ENCODE results near the gene POLD2.
A peak's percentile ranks its signal among the peaks of the same experiment; 100 is the strongest.

The POLD2 gene

DNA sequence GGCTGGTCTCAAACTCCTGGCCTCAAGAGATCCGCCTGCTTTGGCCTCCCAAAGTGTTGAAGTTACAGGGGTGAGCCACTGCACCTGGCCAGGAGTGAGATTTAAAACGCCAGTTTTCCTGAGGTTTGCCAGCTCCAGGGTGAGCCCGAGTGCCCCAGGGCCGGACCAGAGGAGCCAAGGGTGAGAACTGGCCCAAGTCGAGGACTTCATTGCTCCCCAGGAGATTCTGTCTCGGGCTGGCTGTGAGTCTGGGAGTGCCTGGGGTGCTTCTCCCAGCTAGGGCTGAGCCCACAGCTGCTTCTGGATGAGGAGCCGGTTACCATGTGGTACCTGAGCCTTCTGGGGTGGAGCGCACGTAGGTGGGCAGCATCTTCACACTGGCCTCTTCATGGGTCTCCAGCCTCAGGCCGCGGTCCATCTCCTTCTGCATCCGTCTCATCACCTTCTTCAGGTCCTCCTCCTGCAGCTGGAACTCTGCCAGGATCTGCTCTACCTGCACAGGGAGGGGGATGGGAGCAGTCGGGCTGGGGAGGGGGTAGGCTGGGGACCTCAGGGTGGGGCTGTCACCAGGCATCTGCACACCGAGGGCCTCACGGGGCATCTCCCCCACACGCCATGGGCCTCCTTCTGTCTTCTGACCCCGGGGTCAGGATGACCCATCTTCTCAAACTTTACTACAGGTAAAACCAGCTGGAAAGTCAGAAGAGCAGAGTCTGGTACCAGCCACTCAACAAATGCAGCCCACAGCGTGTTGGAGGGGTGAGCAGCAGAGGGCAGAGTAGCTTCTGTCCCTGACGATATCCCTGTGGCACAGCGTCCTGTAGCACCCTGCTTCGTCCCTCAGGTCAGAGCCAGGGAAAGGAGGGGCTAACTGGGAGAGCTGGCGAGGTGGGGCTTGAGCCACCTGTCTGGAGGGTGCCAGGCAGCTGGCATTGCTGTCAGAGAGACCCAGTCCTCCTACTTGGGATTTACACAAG lies 29.9 kb upstream of the POLD2 start:
- no peak for DNase-seq (ENCODE audit: low spot score)

DNA sequence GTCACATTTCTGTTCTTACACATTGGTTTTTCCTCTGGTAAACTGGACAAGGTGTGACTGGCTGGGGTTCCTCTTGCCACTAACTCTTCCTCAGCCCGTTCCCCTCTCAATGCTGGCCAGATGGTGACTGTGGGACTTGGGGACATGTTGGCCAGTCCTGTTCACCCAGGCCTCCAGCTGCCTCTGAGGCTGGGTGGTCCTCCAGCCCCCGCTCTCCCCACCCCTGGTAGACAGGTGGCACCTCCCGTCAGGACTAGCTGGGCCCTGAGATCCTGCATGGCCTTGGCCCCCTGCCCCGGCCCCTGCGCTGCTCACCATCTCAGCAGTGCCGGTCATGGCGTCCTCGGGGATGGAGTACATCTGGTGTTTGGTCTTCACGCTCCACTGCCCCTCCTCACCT lies 28.6 kb upstream of the POLD2 start:
- DNase-seq (ENCODE audit: low spot score): no peak

DNA sequence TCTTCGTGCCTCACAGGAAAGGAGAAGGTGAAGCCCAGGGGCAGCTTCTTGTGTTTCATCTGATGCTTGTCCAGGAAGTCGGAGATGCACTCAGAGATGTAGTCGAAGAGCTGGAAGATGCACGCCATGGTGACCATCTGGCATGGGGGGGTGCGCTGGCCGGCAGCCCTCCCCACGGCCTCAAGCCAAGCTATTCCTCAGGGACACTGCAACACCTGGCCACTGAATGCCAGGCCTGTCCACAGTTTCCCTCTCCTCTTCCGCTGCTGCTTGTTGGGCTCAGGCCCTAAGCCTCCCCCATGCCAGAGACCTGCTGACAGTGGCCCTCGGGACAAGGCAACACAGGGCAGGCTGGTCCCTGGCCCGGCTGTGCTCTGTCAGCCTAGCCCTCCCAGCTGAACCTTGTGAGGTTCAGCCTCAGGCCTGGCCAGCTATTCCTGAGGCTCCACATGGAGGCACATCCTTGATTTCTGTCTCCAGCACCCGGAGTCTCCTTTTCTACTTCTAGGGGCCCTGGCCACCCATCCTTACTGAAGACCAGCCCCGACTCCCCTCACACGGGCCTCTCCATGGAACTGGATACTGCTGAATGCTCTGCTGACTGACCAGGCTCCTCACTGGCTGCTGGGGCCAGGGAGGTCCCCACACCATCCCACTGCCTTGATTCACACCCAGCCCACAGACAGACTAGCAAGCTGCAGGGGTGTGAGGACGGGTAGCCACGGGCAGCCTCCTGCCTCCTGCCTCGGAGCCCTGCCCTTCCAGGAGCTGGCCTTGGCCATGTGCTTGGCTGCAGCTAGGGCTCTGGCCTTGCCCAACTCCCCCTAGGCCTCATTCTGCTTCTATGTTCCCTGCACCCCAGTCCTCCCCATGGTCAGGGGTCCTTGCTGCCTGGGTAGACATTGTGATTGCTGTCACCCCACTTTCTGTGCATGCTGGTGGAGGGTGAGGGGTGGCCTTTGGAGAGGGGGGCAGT lies 27.9 kb upstream of the POLD2 start:
- no peak for DNase-seq (ENCODE audit: low spot score)

DNA sequence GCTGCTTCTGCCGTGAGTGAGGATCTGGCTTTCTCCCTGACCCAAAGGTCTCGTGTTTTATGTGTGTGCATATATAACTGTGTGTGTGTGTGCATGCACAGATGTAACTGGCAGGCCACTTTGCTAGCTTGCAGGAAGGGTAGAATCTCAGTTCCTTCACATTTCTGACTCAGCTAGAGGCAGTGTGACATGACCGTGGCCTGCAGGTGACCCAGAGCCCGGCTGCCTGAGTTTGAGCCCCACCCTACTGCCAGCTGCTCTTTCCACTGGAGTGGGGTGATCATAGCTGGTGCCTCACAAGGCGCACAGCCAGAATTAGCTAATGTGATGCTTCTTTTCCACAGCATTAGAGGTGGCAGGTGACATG lies 27.1 kb upstream of the POLD2 start:
- DNase-seq (ENCODE audit: low spot score): no peak

DNA sequence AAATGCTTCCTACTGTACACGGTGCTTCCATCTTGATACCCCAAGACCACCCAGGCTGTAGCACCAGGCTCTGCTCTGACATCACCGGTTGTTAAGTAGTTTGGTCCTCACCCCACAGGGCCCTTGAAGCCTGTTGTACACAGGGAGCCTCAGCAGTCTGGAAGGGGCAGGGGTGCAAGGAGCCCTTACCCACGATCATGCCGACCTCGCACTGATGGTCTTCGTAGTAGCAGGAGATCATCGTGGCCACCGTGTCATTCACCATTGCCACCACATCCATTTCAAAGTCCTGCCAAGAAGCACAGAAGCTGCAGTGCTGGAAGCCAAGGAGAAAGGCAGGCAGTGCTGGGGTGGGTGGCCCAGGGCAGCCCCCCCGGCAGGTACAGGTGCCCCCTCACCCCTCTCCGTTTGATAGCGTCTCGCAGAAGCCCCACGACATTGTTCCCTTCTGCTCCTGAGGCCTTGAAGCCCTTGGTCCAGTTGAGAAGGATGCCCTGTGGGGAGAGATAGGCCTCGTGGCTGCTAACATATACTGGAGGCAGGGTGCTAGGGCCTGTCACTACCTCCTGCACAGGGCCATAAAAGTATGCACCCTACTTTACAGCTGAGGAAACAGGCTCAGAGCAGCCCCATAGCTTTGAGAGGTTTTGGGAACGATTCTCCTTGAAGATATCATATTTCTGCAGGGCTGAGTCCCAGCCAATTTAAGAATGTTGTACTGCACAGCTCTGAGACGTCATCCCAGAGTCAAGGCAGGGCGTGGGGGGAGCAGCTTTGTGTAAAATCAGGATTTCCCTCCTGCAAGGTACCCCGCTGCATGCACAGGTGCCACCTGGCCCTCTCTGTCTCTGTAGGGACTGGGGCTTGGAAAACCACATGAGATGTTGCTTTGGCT lies 26.5 kb upstream of the POLD2 start:
- DNase-seq (ENCODE audit: low spot score): no peak

DNA sequence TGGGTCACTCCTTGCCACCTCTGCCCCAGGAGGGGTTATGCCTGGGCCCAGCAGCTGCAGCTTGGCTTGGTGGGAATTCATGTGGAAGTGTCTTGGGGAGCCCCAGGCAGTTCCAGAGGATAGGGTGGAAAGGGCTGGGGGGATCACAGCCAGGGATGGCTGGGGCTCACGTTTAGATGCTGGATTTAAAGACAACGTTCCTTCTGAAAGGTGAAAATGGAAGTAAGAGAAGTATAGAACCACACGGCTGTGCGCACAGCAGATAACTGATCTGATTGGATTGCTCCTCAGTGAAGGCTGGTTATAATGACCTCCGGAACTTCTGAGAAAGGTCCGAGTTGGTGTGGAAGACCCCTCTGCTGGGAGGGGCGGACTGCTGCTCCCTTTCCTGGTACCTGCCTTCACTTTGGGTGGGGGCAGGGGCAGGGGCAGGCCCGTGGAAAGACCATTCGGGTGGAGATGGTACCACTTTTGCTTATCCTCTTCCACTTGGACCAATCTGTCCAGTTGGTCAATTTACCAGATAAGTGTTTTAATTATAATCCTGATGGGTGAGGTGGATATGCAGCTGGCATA lies 25.7 kb upstream of the POLD2 start:
- DNase-seq (ENCODE audit: low spot score): no peak

DNA sequence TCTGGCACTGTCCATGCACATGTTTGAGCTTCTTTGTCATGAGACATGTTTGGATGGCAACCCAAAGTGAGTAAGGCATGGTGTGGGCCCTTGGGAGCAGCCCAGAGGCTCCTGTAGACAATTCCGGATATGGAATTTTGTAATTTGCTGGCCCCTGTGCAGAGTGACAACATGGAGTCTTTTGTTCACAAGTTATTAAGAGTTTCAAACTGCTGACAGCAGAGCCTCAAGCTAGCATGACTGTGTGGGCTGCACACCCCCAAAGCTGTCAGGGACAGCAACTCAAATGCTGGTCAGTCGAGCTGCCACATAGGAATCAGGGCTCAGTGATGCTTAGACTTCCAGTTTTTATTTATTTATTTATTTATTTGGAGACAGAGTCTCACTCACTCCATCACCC lies 24.8 kb upstream of the POLD2 start:
- no peak for DNase-seq (ENCODE audit: low spot score)

DNA sequence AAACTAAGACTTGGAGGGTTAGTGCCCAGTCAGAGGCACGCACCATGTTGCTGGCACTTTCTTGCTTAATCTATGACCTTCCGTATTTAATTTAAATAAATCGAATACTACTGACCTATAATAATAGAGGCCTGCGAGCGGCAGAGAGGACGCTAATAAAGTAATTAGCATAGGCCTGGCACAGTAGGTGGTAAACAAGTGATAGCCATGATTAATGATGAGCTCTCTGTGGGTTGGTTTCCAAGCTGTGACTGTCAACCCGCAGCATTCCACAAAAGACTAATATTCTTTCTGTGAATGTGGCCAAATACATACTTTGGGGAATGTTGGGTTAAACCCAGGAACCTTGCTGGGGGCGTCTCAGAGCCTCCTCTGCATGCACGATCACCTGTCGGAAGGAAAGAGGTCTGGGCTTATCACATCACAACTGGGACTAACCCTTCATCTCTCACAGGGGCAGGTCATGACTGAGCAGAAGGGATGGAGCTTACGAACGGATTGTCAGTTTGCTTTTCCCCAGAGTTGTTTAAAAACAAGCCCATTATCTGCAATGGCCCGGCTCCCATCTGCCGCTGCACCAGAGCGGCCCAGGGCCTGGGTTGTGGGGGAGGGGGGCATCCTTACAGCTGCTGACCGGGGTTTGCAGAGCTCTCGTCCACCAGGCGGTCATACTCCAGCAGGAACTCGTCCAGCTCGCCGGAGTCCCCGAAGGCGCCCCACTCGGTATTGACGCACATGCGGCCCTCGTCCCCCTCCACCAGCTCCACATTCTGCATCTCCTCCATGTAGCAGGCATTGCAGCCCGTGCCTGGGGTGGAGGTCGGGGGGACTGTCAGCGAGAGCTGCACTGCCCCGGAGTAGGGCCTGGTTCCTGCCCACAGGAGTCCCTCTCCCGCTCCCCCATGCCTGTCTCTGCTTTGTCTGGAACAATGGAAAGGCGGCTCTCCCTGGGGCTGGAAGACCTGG lies 24.0 kb upstream of the POLD2 start:
- no peak for DNase-seq (ENCODE audit: low spot score)

DNA sequence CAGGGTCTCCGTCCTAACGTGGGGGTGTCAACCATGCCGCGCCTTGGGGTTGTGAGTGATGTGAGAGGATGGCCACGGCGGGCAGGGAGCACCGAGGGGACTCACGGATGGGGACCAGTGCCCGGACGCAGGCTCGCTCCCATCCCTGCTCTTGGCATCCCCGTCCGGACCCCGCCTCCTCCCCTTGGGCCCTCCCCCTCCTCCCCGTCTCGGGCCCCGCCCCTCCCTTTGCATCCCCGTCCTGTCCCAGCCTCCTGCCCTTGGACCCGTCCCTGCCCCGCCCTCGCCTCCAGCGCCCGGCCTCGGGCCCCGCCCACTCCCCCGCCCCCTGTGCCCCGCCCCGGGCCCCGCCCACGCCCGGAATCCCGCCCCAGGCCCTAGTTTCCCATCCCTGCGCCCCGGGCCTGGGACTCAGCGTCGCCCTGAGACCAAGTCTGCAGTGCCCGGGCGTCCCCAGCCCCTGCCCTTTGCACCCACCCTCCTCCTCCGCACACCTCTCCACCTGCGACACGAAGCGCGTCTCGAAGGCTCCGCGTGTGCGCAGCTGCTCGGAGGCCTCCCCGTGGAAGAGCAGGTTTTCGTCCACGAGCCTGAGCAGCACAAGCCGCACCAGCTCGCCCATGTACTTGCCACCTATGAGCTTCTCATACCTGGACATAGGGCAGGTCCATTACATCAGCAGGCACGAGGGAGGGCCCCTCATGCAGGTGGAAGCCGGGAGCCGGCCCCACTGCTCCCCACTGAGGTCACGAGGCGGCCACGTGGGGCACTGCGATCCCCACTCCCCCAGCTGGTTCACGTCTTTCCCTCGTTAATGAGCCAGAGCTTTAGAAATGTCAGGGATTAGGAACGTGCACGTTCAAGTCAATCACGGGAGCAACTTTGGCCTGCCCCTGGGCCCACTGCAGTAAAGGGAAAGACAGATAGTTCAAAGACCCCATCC lies 22.9 kb upstream of the POLD2 start:
- DNase-seq (ENCODE audit: low spot score): peak; percentile 66

DNA sequence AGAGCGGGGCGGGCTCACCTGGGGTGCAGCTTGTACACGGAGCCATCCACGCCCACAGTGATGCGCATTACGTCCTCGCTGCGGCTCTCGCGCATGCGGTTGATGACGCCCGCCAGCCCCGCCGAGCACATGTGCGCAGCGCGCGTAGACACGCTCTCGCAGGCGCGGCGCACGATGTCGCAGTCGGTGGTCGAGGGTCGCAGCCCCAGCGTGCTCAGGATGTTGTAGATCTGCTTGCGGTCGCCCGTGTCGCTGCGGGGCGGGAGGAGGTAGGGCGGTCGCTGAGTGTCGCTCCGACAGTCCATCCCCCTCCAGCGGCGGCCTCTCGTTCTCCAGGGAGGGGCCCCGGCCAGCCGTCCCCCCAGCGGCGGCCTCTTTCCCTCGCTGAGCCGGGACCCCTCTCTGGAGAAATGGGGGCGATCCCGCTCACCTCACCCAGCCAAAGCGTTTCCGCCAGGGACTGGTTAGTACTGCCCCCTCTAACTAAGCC lies 22.2 kb upstream of the POLD2 start:
- DNase-seq (ENCODE audit: low spot score): peak; percentile 48

DNA sequence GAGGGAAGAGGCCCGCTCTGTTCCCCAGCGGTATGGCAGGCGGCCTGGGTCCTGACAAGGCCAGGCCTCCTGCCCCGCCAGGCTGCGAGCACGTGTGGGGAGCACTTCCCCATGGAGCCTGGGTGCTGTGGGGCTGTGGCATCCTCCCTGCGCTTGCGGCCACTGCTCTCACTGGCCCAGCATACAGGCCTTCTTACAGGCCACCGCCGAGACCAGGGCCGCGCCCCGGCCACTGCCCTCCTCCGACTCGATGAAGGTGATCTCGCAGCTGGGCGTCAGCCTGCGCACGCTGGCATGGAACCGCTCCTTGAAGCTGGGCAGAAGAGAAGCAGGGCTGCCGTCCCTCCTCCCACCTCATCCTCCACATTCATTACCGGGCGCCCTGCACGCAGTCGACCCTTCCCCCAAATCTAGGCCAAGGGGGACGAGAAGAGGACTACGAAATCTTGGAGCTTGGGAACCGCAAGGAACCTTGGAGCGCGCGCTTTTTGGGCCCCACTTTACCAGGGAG lies 21.7 kb upstream of the POLD2 start:
- DNase-seq (ENCODE audit: low spot score): no peak

DNA sequence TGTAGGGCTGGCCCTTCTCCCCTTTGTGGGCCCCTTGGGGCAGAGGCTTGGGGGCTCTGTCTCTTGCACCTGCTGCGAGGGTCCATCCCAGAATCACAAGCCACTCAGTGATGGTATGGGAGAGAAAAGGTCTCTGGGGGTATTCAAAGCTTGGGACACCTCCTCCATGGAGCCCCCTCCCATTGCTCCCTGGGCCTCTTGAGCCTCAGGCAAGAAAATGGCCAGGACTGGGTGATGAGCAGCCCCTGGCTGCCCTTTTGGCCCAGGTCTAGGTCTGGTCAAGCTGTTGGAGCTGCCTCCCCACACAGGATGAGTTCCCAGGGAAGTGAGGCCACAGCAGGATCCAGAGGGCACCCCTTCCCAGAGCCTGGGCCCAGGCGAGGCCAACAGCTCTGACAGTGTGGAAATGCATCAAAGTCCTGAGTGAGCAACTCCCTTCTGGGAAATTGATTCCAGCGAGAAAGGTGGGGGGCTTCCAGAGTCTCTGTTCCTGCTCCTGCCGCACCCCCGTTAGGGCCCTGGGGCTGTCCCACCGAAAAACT lies 21.1 kb upstream of the POLD2 start:
- DNase-seq (ENCODE audit: low spot score): no peak

DNA sequence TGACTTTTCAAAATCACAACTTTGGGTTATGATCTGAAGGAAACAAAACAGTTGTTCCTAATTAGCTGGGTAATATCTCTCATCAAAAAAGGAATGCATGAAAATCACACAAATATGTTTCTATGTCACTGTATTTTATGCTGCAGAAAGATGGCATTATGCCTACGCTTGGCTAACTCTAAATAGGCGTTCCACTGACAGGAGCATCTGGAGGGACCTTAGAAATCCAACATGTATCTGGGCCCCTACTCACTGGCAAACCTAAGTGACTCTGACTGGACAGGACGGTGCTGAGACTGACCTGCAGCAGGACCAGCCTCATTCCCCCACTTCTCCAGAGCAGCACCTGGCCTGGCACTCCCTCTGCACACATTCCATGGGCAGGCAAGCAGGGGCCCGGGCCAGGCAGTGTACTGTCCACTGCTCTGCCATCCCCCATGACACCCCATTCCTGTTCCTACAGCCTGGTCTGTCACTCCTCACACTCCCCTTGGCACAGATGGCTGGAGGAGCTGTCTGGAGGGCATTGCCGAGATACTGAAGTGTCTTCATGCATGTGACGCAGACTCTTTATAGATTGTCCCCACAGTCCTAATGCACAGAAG lies 20.4 kb upstream of the POLD2 start:
- no peak for DNase-seq (ENCODE audit: low spot score)

DNA sequence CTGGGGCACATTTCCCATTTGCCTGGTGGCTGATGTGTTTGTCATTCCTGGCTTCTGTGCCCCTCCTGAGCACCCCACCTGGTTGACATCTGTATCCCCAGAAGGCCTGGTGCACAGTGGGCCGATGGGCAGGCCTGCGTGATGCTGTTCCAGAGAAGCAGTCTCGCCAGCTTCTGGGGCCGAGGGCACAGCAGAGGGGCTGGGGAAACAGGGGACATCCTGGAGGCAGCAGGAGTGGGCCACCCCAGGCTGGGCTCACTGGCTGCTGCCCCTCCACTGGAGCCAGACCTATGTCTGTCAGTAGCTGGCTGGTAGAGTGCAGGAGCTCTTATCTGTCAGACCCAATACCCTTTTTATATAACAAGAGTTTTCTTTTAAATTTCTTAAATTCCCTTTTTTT lies 18.7 kb upstream of the POLD2 start:
- no peak for DNase-seq (ENCODE audit: low spot score)

DNA sequence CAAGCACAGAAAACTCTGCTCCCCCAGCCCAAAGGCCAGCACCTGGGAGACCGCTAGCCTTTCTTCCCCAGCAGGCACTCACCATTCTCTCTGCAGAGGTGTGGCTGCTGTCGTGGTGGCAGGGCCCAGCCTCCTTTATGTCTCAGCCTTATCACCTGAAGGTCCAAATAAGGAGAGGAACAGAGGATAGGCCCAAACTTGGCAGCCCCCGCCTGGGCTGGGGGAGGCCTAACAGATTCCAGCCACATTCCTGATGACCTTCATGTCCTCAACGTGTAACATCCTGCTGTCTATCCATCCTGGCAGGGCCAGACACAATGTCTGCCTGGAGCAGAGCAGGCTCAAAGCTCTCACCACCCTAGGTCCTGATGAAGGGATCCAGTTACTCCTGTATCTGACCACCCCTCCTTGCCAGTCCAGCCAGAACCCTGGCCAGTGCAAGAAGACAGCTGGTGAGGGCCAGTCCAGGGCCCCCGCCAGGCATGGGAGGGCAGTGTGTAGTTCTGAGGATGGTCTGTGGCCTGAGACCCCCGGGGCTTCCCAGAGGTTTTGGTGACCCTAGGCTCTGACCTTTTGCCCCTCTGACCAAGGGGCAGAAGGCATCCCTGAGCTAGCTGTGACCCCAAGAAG lies 18.0 kb upstream of the POLD2 start, which contains the start of gene MYL7:
Gene MYL7 (minus strand): TSS at position 112 of the 630 bp plus-strand sequence. CDS start 27 bp downstream, at position 85.
- no peak for DNase-seq (ENCODE audit: low spot score)

DNA sequence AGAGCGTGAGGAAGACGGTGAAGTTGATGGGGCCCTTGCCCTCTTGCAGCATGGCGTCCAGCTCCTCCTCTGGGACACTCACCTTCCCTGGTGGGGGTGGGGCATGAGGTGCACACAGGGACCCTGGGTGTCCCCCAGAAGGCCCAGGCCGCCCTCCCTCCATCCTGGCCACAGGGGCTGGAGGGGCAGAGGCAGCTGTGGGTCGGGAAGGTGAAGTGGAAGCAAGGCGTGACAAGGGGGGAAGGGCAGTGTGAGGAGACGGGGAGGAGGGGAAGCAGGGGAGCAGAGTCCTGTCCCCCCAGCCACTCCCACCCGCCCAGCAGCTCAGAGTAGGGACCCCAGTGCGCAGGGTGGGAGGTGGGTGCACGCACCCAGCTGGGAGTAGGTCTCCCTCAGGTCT lies 17.0 kb upstream of the POLD2 start:
- DNase-seq (ENCODE audit: low spot score): no peak

DNA sequence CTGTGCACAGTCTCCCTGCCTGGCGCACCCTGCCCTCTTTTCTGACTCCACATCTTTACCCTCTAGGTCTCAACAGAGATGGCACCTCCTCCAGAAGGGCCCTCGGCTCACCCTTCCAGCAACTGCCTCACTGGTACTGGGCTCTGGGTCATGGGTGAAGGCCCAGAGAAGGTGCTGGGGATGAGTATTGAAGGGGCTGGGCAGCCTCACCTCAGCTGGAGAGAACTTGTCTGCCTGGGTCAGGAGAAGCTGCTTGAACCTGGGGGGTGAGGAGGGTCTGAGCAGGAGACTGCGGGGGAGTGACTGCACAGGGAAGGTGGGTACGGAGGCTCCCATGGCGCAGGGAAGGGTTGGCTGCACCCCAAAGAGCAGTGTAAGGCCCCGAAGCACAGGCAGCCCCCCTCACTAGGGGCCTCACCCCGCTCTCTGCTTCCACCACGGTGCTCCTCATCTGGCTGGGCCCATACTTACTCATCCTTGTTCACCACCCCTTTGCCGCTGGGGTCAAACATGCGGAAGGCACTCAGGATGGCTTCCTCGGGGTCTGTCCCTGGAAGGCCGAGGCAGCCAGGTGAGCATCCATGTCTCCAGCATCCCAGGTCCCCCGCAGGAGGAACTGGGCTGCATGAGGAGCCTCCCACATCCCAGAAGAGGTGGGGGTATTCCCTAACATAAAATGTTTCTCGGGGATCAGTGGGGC lies 16.1 kb upstream of the POLD2 start:
- no peak for DNase-seq (ENCODE audit: low spot score)
